GM21737 (cell line): ENCODE results near the gene INPP5A.

Experiments
- ATAC-seq: cut with Tn5 transposase; IDR thresholded peaks from one replicate; pipeline ENCODE4 v1.9.1; 2021; ENCODE audit warnings: mild to moderate bottlenecking, moderate library complexity; ENCODE audit not compliant: unreplicated experiment

The INPP5A gene

GRCh38 chr10:132624061-132624846 lies 86.7 kb downstream of the INPP5A start:
- no peak for ATAC-seq

GRCh38 chr10:132624847-132625471 lies 87.4 kb downstream of the INPP5A start:
- ATAC-seq, result no peak

- ATAC-seq, result no peak
Observed at GRCh38 chr10:132626019-132626760, 88.6 kb downstream of the INPP5A start.

- no peak for ATAC-seq
Observed at GRCh38 chr10:132626761-132627665, 89.4 kb downstream of the INPP5A start.

GRCh38 chr10:132627666-132628531 lies 90.3 kb downstream of the INPP5A start:
- no peak for ATAC-seq

- no peak for ATAC-seq
Observed at GRCh38 chr10:132628966-132629900, 91.6 kb downstream of the INPP5A start.

GRCh38 chr10:132630156-132630555 lies 92.6 kb downstream of the INPP5A start:
- no peak for ATAC-seq

- no peak for ATAC-seq
Observed at GRCh38 chr10:132630666-132631337, 93.2 kb downstream of the INPP5A start.

GRCh38 chr10:132631338-132631735 lies 93.8 kb downstream of the INPP5A start:
- no peak for ATAC-seq

GRCh38 chr10:132632091-132632561 lies 94.5 kb downstream of the INPP5A start:
- ATAC-seq, result no peak

- ATAC-seq, result no peak
Observed at GRCh38 chr10:132632851-132633684, 95.5 kb downstream of the INPP5A start.

GRCh38 chr10:132634241-132634946 lies 96.8 kb downstream of the INPP5A start:
- ATAC-seq, result no peak

- no peak for ATAC-seq
Observed at GRCh38 chr10:132634947-132635271, 97.3 kb downstream of the INPP5A start.

GRCh38 chr10:132636358-132636757 lies 98.8 kb downstream of the INPP5A start:
- ATAC-seq, result no peak

GRCh38 chr10:132637477-132638129 lies 100.0 kb downstream of the INPP5A start:
- no peak for ATAC-seq

- ATAC-seq, result no peak
Observed at GRCh38 chr10:132638130-132638515, 100.5 kb downstream of the INPP5A start.
